GM21367 (cell line): ENCODE measurements around the gene ZBTB22.
A peak's percentile ranks its signal among the peaks of the same experiment; 100 is the strongest.

Experiments
- ATAC-seq: cut with Tn5 transposase; IDR thresholded peaks from one replicate; pipeline ENCODE4 v1.9.1; 2021; ENCODE audit not compliant: unreplicated experiment

The ZBTB22 gene

DNA sequence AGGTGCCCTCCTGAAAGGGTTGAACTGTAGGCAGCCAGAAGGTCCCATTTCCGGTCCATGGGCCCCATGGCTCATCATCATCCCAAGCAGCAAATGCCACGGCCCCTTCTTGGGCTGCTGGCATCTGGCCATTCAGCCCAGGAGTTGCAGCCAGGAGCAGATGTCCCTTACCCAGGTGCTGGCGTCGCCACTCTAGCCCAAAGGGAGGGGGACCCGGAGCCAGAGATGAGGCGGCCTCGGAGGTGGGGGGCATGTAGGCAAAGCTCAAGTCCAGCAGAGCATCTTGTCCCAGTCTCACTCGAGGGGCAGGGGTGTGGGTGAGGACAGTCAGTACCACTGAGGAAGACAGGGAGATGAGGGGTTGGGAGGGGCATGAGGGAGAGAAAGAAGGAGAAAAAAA is 12.5 kb downstream of the ZBTB22 start:
- ATAC-seq: no peak

DNA sequence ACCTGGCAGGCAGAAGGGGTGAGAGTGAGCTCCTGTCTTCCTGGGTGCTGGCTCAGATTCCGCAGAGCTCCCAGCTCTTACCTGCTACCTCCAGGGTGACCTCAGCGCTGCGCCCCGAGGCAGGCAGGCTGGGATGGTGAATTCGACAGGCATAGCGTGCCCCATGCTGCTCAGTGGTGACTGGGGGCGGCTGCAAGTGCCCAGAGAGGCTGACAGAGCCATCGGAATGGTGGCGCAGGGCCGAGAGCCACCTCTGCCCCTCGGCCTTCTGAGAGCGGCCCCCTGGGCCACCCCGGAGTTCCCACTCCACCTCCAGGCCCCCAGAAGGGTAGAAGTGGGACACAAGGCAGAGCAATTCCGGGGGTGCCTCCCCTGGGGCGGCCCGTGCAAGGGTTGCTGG is 13.3 kb downstream of the ZBTB22 start:
- no peak for ATAC-seq

DNA sequence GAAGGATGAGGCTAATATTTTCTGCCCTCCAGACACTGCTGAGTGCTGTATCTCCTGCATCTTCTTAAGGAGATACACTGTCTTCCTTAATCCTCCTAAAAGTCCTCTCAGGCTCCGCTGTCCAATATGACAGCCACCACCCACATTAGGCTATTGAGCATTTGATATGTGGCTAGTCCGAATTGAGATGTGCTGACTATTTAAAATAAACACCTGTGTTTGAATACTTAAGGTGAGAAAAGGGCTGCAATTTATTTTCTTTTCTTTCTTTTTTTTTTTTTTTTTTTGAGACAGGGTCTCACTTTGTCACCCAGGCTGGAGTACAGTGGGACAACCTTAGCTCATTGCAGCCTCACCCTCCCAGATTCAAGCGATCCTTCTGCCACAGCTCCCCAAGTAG is 15.7 kb downstream of the ZBTB22 start:
- no peak for ATAC-seq

DNA sequence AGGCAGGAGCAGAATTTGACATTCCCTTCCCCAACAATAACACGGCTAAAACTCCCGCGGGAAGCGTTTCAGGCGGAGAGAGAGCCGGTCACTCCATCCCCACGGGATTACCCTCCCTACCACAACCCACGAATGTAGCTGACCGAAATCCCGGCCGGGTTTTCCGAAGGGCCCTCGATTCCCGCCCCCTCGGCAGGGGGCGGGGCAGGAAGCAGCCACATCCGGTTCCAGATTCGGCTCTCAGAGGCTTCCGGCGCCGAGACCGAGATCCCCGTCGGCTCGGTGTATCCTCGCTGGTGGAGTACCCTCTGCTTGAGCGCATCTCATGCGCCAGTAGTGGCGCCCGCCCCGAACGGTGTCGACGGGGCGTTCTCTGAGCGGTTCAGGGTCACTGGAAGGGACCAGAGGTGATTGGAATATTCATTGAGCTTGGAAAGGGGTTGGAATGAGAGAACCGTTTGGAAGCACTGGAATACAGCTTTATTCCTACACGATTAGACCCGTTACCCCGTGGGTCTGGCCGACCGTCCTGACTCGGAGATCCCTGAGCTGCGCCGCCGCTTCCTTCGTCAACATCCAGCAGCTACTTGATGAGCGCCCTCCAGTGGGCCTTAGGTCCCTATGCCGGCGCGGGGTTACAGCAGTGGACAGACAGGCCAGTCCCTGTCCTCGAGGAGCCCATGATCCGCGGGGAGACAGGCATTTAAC is 18.2 kb downstream of the ZBTB22 start:
- ATAC-seq: peak; percentile 59

DNA sequence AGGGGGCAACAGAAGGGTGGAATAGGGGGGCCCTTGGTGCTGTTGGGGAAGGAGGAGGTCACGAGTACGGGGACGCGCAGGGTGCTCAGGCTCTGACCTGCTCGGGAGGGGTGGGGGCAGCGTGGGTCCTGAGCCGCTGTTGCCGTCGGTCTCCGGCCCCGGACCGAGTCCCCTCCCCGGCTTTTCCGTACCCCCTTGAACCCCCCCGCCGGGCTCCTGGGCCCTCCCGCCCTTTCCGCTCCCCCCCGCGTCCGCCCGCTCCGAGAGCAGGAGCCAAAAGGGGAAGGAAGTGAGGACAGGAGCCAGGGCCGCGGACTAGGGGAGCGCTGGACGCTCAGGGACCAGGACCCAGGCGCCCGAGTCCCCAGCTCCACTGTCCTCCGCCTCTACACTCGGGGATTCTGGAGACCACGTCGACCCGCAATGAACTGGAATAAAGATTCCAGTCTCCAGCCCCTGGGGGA is 18.7 kb downstream of the ZBTB22 start, which contains the start of gene RGL2:
Gene RGL2 (minus strand): TSS at position 170 of the 464 bp plus-strand sequence. CDS start 332 bp downstream, outside the sequence.
- ATAC-seq: no peak

DNA sequence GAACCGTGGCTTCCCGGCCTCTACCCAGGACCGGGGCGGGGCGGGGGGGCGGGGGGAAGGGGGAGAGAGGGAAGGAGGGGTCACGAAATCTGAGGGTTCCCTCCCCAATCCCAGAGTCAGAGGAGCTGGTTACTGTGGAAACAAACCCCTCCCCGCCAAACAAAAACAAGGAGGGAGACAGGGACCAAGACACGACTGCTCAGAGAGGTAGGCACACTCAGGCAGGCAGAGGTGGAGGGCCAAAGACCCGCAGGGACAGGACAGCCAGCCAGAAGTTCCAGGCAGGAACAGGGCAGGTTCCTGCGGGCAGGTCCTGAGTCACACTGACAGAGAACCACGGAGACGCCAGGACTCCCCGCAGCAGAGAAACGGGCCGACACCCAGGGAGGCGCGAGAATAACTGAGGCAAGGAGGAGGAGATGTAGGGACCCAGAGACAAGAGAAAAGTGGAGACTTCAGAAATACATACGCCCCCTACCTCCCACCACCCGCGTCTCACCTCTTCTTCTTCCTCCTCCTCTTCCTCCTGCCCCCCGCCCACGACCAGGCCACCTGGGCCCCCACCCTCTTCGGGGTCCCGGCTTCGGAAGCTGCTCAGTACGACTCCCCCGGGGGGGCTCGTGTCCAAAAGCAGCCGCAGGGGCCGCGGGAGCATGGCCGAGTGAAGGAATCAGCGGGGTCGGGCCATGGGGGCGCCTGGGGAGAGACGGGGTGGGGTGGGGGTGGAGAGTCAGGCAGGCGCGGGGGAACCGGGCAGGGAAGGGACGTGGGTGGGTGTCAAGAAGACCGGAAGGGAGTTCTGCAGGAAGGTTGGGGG is 19.4 kb downstream of the ZBTB22 start:
- no peak for ATAC-seq

GRCh38 chr6:33297406-33297955 is 20.1 kb downstream of the ZBTB22 start:
- ATAC-seq: no peak

- no peak for ATAC-seq
Measured at GRCh38 chr6:33296797-33297405, 20.6 kb downstream of the ZBTB22 start.

- ATAC-seq: no peak
Measured at GRCh38 chr6:33295621-33296369, 21.7 kb downstream of the ZBTB22 start.

DNA sequence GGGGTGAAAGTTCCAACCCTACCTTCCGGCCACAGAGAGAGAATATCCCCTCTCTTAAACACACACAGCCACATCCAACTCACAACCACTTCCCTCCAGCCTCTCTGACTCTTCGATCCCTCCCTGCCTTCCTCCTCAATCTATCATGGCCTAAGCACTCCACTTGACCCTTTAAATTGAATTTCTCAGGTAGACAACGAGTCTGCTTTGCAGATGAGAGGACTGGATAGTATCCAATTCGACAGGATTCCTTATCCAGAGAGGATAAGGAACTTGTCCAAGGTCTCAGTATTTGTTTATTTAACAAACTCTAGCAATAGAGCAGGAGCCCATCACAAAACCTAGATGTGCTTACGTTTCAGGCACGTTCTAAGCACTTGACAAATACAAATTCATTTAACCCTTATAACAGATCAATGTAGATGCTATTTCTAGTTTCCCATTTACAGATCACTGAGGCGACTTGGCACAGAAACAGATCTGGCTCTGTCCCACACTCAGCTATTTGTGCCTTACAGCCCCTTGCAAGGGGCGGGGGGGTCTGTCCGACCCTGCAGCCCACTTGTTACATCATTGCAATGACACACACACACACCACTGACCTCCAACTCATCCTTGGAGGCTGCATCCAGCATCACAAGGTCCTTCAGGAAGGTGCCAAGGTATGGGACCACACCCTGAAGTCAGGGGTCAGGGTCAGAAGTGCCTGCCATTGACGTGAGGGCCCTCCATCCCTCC is 23.3 kb downstream of the ZBTB22 start:
- ATAC-seq: no peak

DNA sequence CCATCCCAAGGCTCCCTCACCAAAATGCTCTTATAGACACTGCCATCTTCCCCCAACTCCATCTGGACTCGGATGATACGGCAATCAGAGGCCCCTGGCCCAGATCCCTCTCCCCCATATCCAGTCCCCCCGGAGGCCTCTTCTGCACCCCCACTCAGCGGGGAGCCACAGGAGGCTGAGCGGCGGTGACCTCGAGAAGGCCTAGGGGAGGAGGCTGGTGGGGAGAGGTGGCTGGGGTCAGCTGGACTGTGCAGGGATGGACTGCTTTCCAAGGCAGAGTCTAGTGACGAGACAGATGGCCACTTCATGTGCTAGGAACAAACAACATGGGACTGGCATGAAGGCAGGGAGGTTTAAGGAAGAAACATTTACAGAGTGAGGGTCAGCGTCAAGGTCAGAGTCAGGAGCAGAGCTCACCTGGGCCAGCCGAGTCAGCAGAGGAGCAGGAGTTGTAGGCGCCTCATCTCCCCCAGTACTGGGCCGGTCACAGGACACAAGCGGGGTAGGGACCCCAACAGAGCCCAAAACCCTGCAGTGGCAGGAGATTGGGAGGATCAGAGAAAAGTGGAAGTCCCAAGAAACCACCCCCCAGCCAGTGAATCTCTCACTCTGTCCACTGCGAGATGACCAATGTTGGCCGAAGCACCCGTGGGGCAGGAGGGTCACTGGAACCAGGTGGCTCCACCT is 24.4 kb downstream of the ZBTB22 start:
- ATAC-seq: no peak

DNA sequence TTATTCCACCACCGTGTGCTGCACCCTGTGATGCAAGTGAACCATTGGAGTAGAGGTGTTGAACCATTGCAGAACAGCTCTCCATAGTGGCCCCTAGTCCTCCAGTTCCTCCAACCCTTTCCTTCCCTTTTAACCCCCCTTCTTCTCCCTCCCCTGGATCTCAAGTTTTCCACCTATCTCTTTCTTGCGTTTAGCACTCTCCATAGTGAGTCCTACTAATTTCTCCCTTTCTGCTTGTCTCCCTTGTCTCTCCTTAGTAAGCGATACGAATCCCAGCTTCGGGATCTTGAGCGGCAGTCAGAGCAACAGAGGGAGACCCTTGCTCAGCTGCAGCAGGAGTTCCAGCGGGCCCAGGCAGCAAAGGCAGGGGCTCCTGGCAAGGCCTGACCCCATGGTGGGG is 27.1 kb downstream of the ZBTB22 start:
- ATAC-seq: no peak

DNA sequence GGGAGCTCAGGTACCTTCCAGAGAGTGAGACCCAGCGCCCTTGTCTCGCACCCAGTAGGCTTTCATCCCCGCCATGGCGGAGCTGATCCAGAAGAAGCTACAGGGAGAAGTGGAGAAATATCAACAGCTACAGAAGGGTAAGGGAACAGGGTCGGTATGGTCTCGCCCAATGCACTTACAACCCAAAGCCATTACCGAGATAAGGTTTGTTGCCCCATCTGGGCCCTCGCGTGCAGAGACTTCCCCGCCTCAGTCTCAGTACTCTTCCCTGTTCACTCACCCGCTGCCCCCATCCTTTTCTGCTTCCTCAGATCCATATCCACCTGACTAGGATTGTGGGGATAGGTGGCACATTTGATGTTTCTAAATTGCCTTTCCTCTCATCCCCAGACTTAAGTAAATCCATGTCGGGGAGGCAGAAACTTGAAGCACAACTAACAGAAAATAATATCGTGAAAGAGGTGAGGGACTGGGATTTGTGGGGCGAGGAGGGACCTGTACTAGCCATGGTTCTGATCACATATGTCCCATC is 27.7 kb downstream of the ZBTB22 start:
- no peak for ATAC-seq

GRCh38 chr6:33288921-33289783 is 28.4 kb downstream of the ZBTB22 start, which contains the start of the genes PFDN6 and WDR46:
PFDN6 (plus strand) TSS chr6:33289601; CDS start chr6:33289857, 256 bp downstream.
WDR46 (minus strand) TSS chr6:33289239; CDS start chr6:33289170, 69 bp downstream.
- peak; percentile 64 for ATAC-seq

DNA sequence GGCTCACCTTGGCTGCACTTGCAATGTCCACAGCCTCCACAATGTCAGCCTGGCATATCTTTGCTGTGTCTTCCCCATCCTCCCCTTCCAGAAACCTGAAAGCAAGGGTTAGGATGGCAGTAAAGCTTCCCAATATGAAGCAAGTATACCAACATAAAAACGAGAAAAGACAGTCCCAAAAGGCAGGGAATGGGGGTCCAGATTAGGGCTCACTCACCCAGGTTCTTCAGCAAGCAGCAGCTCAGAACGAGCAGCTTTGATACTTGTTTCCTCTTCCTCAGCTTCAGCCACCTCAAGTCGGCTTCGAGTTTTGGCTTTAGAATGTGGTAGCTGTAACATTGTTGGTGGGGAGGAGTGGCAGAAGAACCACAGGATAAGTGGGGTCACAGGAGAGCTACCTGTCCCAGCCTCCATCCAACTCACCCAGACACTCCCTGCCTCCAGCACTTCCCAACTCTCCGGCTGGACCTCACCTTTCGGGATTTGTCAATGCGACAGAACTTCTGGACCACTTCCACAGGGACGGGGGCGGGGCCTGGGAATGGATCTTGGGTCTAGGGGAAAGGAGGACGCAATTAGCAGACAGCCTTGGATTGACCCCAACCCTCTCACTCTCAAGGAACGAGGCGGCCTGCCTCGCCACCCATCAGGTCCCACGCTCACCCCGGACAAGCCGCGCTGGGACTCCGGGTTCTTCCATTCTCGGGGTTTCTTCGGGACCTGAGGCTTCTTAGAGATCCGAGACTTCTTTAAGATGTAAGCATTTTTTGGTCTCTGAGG is 29.2 kb downstream of the ZBTB22 start:
- no peak for ATAC-seq

GRCh38 chr6:33286946-33287914 is 30.3 kb downstream of the ZBTB22 start:
- ATAC-seq: no peak
